Upper lobe of left lung (tissue), 4 donors: ENCODE results near the gene SPTA1.

Experiments
- POLR2A ChIP-seq, 4 donors: fragments of 450-650 bp; IDR thresholded peaks; one replicate each; pipeline ENCODE4 v1.5.1; 2016 to 2017; ENCODE audit warnings: antibody characterized with exemption in 4 of 4, mild to moderate bottlenecking in 2 of 4
- TF ChIP-seq, protein P1 (sequence below), 6 experiments: fragments of 450-650 bp in 4 of 6; fragments of 200-600 bp in 2 of 6; sonication (generic) in 2 of 6; IDR thresholded peaks; one replicate each; pipeline ENCODE4 v1.5.1; 2016 to 2019; ENCODE audit warnings: antibody characterized with exemption in 6 of 6

DNA sequence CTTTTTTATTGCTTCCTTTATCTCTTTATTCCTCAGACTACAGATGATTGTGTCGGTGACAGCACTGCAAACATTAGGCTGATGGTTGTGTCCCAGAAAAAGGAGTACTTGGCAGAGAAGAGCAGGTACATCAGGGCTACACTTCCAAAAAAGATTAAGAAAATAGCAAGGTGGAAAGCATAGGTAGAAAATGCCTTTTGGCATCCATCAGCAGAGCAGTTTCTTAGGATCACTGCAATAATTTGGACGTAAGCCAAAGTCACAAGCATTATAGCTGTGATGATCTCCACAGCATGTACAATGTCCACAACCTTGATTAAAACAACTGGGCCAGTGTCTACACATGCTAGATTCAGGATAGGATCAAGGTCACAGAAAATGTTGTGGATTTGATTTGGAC, 8.1 kb upstream of the SPTA1 start:
- TF ChIP-seq, protein P1, sequence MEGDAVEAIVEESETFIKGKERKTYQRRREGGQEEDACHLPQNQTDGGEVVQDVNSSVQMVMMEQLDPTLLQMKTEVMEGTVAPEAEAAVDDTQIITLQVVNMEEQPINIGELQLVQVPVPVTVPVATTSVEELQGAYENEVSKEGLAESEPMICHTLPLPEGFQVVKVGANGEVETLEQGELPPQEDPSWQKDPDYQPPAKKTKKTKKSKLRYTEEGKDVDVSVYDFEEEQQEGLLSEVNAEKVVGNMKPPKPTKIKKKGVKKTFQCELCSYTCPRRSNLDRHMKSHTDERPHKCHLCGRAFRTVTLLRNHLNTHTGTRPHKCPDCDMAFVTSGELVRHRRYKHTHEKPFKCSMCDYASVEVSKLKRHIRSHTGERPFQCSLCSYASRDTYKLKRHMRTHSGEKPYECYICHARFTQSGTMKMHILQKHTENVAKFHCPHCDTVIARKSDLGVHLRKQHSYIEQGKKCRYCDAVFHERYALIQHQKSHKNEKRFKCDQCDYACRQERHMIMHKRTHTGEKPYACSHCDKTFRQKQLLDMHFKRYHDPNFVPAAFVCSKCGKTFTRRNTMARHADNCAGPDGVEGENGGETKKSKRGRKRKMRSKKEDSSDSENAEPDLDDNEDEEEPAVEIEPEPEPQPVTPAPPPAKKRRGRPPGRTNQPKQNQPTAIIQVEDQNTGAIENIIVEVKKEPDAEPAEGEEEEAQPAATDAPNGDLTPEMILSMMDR (IDR thresholded peaks at IDR 0.05): no peak
- no peak for TF ChIP-seq POLR2A (IDR thresholded peaks at IDR 0.05)
